NB4 (cell line): ENCODE results near the gene CIT.

Experiments
- CTCF ChIP-seq: IDR thresholded peaks from one replicate; pipeline ENCODE4 v1.5.1; 2012; ENCODE audit warnings: low read depth, low read length
- MAX ChIP-seq: IDR thresholded peaks from 2 replicates; pipeline ENCODE4 v1.6.1; 2011; ENCODE audit warnings: low read depth, low read length
- POLR2A ChIP-seq: IDR thresholded peaks from 2 replicates; pipeline ENCODE4 v1.6.1; 2011; ENCODE audit warnings: mild to moderate bottlenecking; ENCODE audit not compliant: insufficient read length; ENCODE audit errors: extremely low read depth

- TF ChIP-seq CTCF, result peak; percentile 56
- no peak for TF ChIP-seq POLR2A
- TF ChIP-seq MAX, result no peak
These were observed 73.0 kb downstream of the CIT start for GRCh38 chr12:119804011-119804641.
